ENCODE results near the gene DCK. TPM values are rescaled to one million over a fixed set of nuclear protein-coding genes. Genes with fewer than 3 reads are reported as not detected.

DCK gene
- polyA plus RNA-seq, 1 experiment = 3.8 TPM

DNA sequence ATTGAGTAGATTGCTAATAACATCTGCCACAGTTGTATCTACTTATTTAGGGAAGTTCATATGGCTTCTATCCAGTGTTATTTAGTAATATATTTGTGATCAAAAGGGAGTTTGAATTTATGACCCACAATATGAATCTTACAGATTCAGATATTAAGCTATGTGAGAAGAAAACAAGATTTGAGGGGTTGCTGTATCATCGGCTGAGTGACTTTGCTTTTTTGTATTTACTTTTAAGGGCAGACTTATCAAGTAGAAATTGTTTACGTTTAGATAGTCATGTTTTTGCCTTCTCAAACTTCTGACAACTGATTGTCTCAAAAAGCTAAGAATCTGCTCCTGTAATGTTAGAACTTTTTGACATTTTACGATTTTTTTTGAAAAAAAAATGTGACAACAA is 17.2 kb upstream of the DCK start:
- ChIA-PET CTCF (no interaction called here), POLR2A (no interaction called here)
- no peak overlapping the region for H3K4me3 ChIP-seq (ENCODE audit: low read depth, low read length)
- no peak for DNase-seq (ENCODE audit: low read depth)
- H3K36me3 ChIP-seq (ENCODE audit: control insufficient read depth, insufficient read depth, low read length) = peaks cover 4% of the 10 kb centered on the region
- H3K27me3 ChIP-seq (ENCODE audit: control insufficient read depth, insufficient read depth, low read length) = no peaks in the 10 kb centered on the region
- TF ChIP-seq, protein P1, sequence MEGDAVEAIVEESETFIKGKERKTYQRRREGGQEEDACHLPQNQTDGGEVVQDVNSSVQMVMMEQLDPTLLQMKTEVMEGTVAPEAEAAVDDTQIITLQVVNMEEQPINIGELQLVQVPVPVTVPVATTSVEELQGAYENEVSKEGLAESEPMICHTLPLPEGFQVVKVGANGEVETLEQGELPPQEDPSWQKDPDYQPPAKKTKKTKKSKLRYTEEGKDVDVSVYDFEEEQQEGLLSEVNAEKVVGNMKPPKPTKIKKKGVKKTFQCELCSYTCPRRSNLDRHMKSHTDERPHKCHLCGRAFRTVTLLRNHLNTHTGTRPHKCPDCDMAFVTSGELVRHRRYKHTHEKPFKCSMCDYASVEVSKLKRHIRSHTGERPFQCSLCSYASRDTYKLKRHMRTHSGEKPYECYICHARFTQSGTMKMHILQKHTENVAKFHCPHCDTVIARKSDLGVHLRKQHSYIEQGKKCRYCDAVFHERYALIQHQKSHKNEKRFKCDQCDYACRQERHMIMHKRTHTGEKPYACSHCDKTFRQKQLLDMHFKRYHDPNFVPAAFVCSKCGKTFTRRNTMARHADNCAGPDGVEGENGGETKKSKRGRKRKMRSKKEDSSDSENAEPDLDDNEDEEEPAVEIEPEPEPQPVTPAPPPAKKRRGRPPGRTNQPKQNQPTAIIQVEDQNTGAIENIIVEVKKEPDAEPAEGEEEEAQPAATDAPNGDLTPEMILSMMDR (IDR thresholded peaks at IDR 0.05; ENCODE audit: insufficient read depth, low read depth, low read length) = no peak

DNA sequence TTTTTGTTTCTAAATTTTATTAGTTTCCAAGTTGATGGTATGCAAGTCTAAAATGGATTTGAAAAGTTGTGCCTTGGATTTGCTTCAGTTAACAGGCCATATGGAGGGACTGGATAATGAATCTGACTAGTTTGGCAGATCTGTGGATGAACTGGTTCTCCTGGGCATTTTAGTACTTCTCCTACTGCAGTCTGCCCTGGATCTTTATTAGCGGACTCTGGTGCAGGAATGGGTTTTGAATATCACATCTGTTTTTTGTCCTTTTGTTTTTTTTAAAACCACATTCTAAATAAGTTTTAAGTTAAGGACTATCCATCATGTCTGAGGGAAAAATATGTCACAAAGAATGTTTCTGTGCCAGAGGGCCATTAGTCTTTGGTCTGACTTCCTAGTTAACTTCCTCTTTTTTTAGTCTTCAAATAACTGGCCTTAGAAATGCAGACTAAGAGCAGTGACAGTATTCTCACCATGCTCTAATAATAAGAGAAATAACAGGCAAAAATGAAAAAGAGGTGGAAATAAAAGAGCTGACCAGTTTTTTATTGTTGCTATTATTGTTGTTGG is 13.9 kb upstream of the DCK start:
- TF ChIP-seq, protein P1 (IDR thresholded peaks at IDR 0.05; ENCODE audit: insufficient read depth, low read depth, low read length) = no peak
- H3K36me3 ChIP-seq (ENCODE audit: control insufficient read depth, insufficient read depth, low read length) = peaks cover 2% of the 10 kb centered on the region; the same call in 1 of the 2 replicates
- no peak overlapping the region for H3K4me3 ChIP-seq (ENCODE audit: low read depth, low read length)
- DNase-seq (ENCODE audit: low read depth) = no peak
- H3K27me3 ChIP-seq (ENCODE audit: control insufficient read depth, insufficient read depth, low read length) = no peaks in the 10 kb centered on the region
- POLR2A ChIA-PET = no interaction called here
- CTCF ChIA-PET = no interaction called here

DNA sequence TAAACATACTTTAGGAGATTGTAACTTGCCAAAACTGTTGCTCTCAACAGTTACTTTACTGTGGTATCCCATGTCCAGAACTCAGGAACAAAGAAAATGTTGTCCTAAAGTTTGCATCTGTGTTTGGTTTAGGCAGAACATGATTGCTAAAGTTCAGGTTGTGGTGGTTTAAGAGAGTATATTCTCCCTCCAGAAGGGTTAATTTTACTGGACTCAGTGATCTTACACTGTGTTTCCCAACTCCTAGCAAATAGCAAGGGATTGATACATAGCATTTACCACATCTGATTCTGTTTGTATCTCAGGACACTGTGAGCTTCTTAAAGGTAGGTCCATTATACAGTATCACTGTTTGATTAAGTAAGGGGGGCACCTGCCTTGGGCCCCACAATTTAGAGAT is 13.3 kb upstream of the DCK start:
- CTCF ChIA-PET = interaction anchor here (1.1 kb wide), 1 partner anchor 11 kb away, joined by 3 read pairs; no protein-coding TSS in a partner anchor
- DNase-seq (ENCODE audit: low read depth) = no peak
- H3K36me3 ChIP-seq (ENCODE audit: control insufficient read depth, insufficient read depth, low read length) = peaks cover 2% of the 10 kb centered on the region; the same call in 1 of the 2 replicates
- POLR2A ChIA-PET = no interaction called here
- no peak overlapping the region for H3K4me3 ChIP-seq (ENCODE audit: low read depth, low read length)
- H3K27me3 ChIP-seq (ENCODE audit: control insufficient read depth, insufficient read depth, low read length) = no peaks in the 10 kb centered on the region
- TF ChIP-seq, protein P1 (IDR thresholded peaks at IDR 0.05; ENCODE audit: insufficient read depth, low read depth, low read length) = no peak

DNA sequence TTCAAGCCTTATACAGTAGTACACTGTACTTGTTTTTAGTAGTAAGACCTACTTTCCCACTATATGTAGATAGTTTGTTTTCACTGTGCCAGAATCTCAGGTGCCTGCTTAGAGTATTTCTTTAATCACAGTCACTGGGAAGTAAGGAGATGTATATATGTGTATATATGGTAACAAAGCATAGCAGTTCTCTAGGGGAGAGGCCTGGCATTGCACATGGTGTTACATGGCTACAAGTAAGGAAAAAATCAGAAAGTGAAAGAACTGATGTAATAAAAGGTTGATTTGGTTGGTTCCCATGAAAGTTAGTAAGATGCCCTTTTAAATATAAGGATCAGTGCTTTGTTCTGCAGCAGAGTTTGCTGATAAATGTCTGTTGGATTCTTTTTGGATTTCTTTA is 9.3 kb upstream of the DCK start:
- TF ChIP-seq, protein P1 (IDR thresholded peaks at IDR 0.05; ENCODE audit: insufficient read depth, low read depth, low read length) = no peak
- H3K4me3 ChIP-seq (ENCODE audit: low read depth, low read length) = no peak overlapping the region
- peaks cover 2% of the 10 kb centered on the region; the same call in 1 of the 2 replicates for H3K36me3 ChIP-seq (ENCODE audit: control insufficient read depth, insufficient read depth, low read length)
- H3K27me3 ChIP-seq (ENCODE audit: control insufficient read depth, insufficient read depth, low read length) = no peaks in the 10 kb centered on the region
- ChIA-PET POLR2A (interaction anchor here (0.5 kb wide), 1 partner anchor 188 kb away, joined by 3 read pairs; no protein-coding TSS in a partner anchor), CTCF (no interaction called here)
- DNase-seq (ENCODE audit: low read depth) = no peak

DNA sequence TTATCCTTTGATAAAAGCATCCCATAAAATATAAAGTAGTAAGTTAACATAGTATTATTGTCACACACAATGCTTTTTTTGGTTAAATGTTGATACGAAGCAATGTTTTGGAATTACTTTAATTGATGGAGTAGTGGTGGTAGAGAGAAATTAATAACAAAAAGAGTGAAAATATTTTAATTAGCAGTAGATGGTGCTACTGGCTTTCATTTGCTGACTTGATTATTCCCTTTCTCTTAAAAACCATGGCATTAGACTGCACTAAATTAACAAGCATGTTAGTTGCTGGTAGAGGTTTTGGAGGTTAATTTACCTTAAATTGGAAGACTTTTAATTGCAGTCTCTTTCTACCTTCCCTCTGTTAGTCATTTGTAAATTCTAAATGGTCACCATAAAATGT is 8.9 kb upstream of the DCK start:
- Histone ChIP-seq H3K27me3 (ENCODE audit: control insufficient read depth, insufficient read depth, low read length) (no peaks in the 10 kb centered on the region), H3K36me3 (ENCODE audit: control insufficient read depth, insufficient read depth, low read length) (peaks cover 2% of the 10 kb centered on the region; the same call in 1 of the 2 replicates), H3K4me3 (ENCODE audit: low read depth, low read length) (no peak overlapping the region)
- ChIA-PET POLR2A (no interaction called here), CTCF (no interaction called here)
- DNase-seq (ENCODE audit: low read depth) = no peak
- TF ChIP-seq, protein P1 (IDR thresholded peaks at IDR 0.05; ENCODE audit: insufficient read depth, low read depth, low read length) = no peak
